SK-N-SH treated with all-trans-retinoic acid at 6 μM for 48 hours (cell line): ENCODE measurements around the gene LRRC53.

Experiments
- ARNTL ChIP-seq: fragments of 450-650 bp; formaldehyde crosslinking; IDR thresholded peaks from 2 replicates; pipeline ENCODE4 v1.5.0; 2020; ENCODE audit warnings: low read depth, mild to moderate bottlenecking, moderate library complexity, borderline replicate concordance
- BACH2 ChIP-seq: fragments of 250-450 bp; sonication (Bioruptor Pico); IDR thresholded peaks from 2 replicates; pipeline ENCODE4 v1.9.0; 2021; ENCODE audit warnings: mild to moderate bottlenecking, borderline replicate concordance
- CSRNP3 ChIP-seq: fragments of 250-450 bp; sonication (Bioruptor Pico); IDR thresholded peaks from 2 replicates; pipeline ENCODE4 v1.5.1; 2021; ENCODE audit warnings: mild to moderate bottlenecking, moderate library complexity
- GLIS3 ChIP-seq: fragments of 250-450 bp; sonication (Bioruptor Pico); IDR thresholded peaks from 2 replicates; pipeline ENCODE4 v1.5.0; 2020; ENCODE audit warnings: mild to moderate bottlenecking, moderate library complexity
- OSR1 ChIP-seq: fragments of 250-450 bp; sonication (Bioruptor Pico); IDR thresholded peaks from 2 replicates; pipeline ENCODE4 v1.8.0; 2022; ENCODE audit warnings: moderate library complexity, mild to moderate bottlenecking, inconsistent platforms
- RARB ChIP-seq: fragments of 250-450 bp; sonication (Bioruptor Pico); IDR thresholded peaks from 2 replicates; pipeline ENCODE4 v1.8.0; 2021; ENCODE audit warnings: mild to moderate bottlenecking, moderate library complexity
- SNAI2 ChIP-seq: fragments of 250-450 bp; sonication (Bioruptor Pico); IDR thresholded peaks from 2 replicates; pipeline ENCODE4 v1.5.0; 2020; ENCODE audit warnings: mild to moderate bottlenecking, moderate library complexity
- ZC3H10 ChIP-seq: fragments of 250-450 bp; sonication (Bioruptor Pico); IDR thresholded peaks from 2 replicates; pipeline ENCODE4 v1.5.1; 2021; ENCODE audit warnings: mild to moderate bottlenecking, moderate library complexity
- ZNF8 ChIP-seq: fragments of 450-650 bp; formaldehyde crosslinking; IDR thresholded peaks from 2 replicates; pipeline ENCODE4 v1.5.0; 2020; ENCODE audit warnings: mild to moderate bottlenecking, moderate library complexity
- TF ChIP-seq, protein P1 (sequence below): fragments of 250-450 bp; sonication (Bioruptor Pico); IDR thresholded peaks from 2 replicates; pipeline ENCODE4 v1.8.0; 2020; ENCODE audit warnings: mild to moderate bottlenecking, moderate library complexity, borderline replicate concordance

- TF ChIP-seq BACH2 (CRISPR knock-in tag) (no peak), CSRNP3 (no peak), SNAI2 (CRISPR knock-in tag) (no peak), ZNF8 (no peak), ZC3H10 (CRISPR knock-in tag) (no peak), GLIS3 (CRISPR knock-in tag) (no peak), ARNTL (CRISPR knock-in tag) (no peak), RARB (no peak), OSR1 (no peak)
- TF ChIP-seq, protein P1, sequence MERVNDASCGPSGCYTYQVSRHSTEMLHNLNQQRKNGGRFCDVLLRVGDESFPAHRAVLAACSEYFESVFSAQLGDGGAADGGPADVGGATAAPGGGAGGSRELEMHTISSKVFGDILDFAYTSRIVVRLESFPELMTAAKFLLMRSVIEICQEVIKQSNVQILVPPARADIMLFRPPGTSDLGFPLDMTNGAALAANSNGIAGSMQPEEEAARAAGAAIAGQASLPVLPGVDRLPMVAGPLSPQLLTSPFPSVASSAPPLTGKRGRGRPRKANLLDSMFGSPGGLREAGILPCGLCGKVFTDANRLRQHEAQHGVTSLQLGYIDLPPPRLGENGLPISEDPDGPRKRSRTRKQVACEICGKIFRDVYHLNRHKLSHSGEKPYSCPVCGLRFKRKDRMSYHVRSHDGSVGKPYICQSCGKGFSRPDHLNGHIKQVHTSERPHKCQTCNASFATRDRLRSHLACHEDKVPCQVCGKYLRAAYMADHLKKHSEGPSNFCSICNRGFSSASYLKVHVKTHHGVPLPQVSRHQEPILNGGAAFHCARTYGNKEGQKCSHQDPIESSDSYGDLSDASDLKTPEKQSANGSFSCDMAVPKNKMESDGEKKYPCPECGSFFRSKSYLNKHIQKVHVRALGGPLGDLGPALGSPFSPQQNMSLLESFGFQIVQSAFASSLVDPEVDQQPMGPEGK, result no peak
These were observed 42.2 kb downstream of the LRRC53 start for GRCh38 chr1:74470251-74470650.
